Measurements from ENCODE around the gene JAK3.

DNA sequence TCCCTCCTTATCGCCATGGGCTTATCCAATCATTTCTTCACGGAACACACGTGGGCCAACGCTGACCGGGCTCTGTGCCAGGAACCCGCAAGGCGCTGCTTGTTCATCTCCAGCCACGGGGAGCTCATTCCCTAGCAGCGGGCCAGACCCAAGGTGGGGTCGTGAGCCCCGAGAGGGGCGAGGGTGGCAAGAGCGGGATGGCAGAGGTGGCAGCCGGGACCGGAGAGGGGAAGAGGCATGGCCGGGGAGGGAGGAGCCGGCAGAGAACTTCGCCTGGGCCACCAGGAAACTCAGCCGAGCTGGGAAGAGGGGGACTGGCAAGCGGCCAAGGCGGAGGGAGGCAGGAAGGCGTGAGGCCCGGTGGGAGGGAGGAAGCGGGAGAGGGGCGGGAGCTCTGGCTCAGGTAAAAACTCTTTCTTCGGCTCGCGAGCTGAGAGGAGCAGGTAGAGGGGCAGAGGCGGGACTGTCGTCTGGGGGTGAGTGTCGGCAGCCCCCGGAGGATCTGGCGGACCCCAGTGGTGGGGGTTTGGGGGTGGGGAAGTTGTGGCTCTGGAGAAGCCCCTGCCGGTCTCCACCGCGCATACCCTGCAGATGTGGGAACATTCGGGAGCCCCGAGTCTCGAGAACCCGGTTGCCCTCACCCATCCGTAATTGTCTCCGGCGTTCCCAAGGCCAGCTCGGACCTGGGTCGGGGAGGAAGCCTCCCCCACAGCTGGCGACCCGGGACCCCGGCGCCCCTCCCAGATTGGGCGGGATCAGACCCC, 52.9 kb downstream of the JAK3 start, which contains the start of gene B3GNT3:
- TF ChIP-seq CTCF (IDR thresholded peaks at IDR 0.05) (no peak), POLR2AphosphoS5 (IDR thresholded peaks at IDR 0.05) (no peak), POLR2A (IDR thresholded peaks at IDR 0.05) (no peak)
